DND-41 (cell line): ENCODE results near the gene ACSM3.

ENCODE experiments used
- EZH2 ChIP-seq: IDR thresholded peaks from 3 replicates; pipeline ENCODE4 v1.6.1; 2012; ENCODE audit warnings: borderline replicate concordance, low read depth, mild to moderate bottlenecking, moderate library complexity, low read length, inconsistent platforms; ENCODE audit not compliant: severe bottlenecking
- TF ChIP-seq, protein P1 (sequence below): IDR thresholded peaks from 2 replicates; pipeline ENCODE4 v1.5.1; 2012; ENCODE audit warnings: borderline replicate concordance, low read length, moderate library complexity, mild to moderate bottlenecking; ENCODE audit not compliant: poor library complexity, severe bottlenecking; ENCODE audit errors: extremely low read depth

DNA sequence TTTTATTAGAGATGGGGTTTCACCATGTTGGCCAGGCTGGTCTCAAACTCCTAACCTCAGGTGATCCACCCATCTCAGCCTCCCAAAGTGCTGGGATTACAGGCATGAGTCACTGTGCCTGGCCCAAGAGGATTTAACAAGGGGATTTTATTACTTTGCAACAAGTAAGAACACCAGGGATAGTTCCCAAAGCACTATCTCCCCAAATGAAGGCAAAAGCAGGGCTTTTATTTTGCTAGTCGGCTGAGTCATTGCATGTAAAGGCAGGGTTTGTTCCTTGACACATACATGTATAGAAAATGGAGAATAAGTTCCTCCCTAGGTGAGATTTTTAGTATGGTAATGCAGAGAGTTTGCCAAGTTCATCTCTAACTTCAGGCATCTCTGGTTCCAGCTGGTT is 66.6 kb downstream of the ACSM3 start:
- TF ChIP-seq, protein P1, sequence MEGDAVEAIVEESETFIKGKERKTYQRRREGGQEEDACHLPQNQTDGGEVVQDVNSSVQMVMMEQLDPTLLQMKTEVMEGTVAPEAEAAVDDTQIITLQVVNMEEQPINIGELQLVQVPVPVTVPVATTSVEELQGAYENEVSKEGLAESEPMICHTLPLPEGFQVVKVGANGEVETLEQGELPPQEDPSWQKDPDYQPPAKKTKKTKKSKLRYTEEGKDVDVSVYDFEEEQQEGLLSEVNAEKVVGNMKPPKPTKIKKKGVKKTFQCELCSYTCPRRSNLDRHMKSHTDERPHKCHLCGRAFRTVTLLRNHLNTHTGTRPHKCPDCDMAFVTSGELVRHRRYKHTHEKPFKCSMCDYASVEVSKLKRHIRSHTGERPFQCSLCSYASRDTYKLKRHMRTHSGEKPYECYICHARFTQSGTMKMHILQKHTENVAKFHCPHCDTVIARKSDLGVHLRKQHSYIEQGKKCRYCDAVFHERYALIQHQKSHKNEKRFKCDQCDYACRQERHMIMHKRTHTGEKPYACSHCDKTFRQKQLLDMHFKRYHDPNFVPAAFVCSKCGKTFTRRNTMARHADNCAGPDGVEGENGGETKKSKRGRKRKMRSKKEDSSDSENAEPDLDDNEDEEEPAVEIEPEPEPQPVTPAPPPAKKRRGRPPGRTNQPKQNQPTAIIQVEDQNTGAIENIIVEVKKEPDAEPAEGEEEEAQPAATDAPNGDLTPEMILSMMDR: no peak
- no peak for TF ChIP-seq EZH2
